ENCODE data around the gene SGCB. TPM values are rescaled to one million over a fixed set of nuclear protein-coding genes. Genes with fewer than 3 reads are reported as not detected.

SGCB gene
- total RNA-seq, 1 donor from 2014 or later = 30.1 TPM

DNA sequence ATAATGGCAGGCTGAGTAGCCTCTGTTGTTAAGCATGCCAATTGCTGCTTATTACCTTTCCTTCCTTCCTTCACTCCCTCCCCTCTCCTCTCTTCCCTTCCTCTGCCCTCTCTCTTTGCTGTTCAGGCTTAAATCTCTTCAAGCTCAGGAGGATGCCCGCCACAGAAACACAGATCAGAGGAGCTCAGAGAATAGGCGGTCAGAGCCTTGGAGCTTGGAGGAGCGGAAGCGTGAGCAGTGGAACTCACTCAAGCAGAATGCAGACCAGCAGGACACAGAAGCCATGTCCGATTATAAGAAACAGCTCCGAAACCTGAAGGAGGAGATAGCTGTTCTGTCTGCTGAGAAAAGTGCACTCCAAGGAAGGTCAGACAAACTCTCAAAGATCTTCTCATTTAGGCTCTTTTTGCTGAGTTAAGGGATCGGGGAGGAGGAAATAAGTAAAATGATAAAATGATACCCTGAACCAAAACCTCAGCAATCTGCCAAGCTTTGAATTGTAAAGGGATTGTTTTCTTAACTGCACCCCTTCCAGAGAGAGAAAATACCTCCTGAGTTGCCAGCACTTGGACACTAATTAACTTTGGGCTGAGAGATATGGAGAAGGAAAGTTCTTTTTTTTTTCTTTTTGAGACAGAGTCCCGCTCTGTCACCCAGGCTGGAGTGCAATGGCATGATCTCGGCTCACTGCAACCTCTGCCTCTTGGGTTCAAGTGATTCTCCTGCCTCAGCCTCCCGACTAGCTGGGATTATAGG is 33.9 kb upstream of the SGCB start:
- no peak overlapping the region for H3K4me3 Mint-ChIP-seq (ENCODE audit: low read depth)
- TF ChIP-seq, protein P1, sequence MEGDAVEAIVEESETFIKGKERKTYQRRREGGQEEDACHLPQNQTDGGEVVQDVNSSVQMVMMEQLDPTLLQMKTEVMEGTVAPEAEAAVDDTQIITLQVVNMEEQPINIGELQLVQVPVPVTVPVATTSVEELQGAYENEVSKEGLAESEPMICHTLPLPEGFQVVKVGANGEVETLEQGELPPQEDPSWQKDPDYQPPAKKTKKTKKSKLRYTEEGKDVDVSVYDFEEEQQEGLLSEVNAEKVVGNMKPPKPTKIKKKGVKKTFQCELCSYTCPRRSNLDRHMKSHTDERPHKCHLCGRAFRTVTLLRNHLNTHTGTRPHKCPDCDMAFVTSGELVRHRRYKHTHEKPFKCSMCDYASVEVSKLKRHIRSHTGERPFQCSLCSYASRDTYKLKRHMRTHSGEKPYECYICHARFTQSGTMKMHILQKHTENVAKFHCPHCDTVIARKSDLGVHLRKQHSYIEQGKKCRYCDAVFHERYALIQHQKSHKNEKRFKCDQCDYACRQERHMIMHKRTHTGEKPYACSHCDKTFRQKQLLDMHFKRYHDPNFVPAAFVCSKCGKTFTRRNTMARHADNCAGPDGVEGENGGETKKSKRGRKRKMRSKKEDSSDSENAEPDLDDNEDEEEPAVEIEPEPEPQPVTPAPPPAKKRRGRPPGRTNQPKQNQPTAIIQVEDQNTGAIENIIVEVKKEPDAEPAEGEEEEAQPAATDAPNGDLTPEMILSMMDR (IDR thresholded peaks at IDR 0.05; ENCODE audit: unreplicated experiment) = no peak

DNA sequence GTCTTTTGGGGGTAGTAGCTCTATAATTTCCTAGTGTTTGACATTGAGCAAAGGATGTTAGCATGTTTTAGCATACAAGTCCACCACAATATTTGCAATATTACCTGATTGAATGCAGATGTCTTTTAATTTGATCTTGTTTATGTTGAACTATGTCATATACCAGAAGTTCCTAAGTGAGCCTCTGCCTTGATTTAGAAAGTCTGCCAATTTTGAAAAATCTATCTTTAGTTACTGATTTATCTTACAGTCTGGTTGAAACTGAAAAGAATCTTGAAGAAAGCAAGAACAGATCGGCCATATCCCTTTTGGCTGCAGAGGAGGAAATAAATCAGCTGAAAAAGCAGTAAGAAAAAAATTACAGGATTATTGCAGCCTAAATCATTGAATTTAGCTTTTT is 31.5 kb upstream of the SGCB start:
- Mint-ChIP-seq H3K4me1 (ENCODE audit: low read depth) (peaks cover 8% of the 10 kb centered on the region), H3K27me3 (peaks cover 5% of the 10 kb centered on the region), H3K9me3 (ENCODE audit: low read depth) (no peaks in the 10 kb centered on the region), H3K27ac (no peak overlapping the region), H3K36me3 (ENCODE audit: insufficient read depth) (no peaks in the 10 kb centered on the region), H3K4me3 (ENCODE audit: low read depth) (no peak overlapping the region)
- TF ChIP-seq, protein P1 (IDR thresholded peaks at IDR 0.05; ENCODE audit: unreplicated experiment) = no peak
- DNase-seq (ENCODE audit: low spot score, unreplicated experiment) = no peak

More for the DNA sequence above, 33.9 kb upstream of the SGCB start:
- DNase-seq (ENCODE audit: low spot score, unreplicated experiment) = no peak
- H3K9me3 Mint-ChIP-seq (ENCODE audit: low read depth) = no peaks in the 10 kb centered on the region
- peaks cover 27% of the 10 kb centered on the region for H3K27me3 Mint-ChIP-seq
- no peak overlapping the region for H3K27ac Mint-ChIP-seq
- no peaks in the 10 kb centered on the region for H3K36me3 Mint-ChIP-seq (ENCODE audit: insufficient read depth)
- H3K4me1 Mint-ChIP-seq (ENCODE audit: low read depth) = peaks cover 10% of the 10 kb centered on the region

DNA sequence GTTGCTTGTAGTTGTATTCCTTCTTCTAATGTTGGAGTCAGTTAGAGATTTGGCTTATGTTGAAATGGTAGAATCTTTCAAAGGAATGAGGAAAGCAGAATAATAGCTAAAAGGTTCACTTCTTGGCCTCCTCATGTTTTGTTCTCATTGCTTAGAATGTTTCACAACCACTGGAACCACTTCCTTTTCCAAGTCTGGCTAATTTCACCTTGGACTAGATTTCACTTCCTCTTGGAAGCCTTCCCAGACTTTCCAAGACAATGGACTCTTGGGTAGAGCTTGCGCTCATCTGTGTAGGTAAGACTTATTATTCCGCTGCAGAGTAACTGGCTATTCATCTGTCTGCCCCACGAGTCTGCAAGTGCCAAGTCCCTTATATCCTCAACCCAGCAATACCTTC is 21.3 kb upstream of the SGCB start:
- TF ChIP-seq, protein P1 (IDR thresholded peaks at IDR 0.05; ENCODE audit: unreplicated experiment) = no peak
- Mint-ChIP-seq H3K27ac (no peak overlapping the region), H3K36me3 (ENCODE audit: insufficient read depth) (no peaks in the 10 kb centered on the region), H3K27me3 (peaks cover 2% of the 10 kb centered on the region), H3K4me3 (ENCODE audit: low read depth) (no peak overlapping the region), H3K4me1 (ENCODE audit: low read depth) (no peaks in the 10 kb centered on the region), H3K9me3 (ENCODE audit: low read depth) (no peaks in the 10 kb centered on the region)
- DNase-seq (ENCODE audit: low spot score, unreplicated experiment) = no peak

GRCh38 chr4:52058275-52058674 is 20.2 kb upstream of the SGCB start:
- H3K27ac Mint-ChIP-seq = no peak overlapping the region
- no peak for DNase-seq (ENCODE audit: low spot score, unreplicated experiment)
- H3K4me3 Mint-ChIP-seq (ENCODE audit: low read depth) = no peak overlapping the region
- no peaks in the 10 kb centered on the region for H3K4me1 Mint-ChIP-seq (ENCODE audit: low read depth)
- H3K36me3 Mint-ChIP-seq (ENCODE audit: insufficient read depth) = no peaks in the 10 kb centered on the region
- TF ChIP-seq, protein P1 (IDR thresholded peaks at IDR 0.05; ENCODE audit: unreplicated experiment) = no peak
- no peaks in the 10 kb centered on the region for H3K9me3 Mint-ChIP-seq (ENCODE audit: low read depth)
- peaks cover 9% of the 10 kb centered on the region for H3K27me3 Mint-ChIP-seq

DNA sequence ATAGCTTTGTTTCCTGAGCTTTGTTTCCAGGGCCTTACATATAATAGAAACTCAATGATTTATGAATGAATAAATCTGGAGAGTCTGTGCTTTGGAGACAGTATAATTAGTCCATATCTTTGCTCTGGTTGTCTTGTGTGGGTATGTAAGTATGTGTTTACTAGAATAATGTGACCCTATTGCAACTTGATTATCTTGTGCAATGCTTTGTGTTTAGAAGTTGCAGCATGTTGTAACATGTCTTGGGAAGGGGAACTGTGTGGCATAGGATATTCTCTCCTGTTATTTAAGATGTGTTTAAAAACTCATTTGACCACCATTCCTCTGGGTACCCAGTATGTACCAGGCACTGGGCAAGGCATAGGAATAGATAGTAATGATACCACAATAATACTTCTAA is 19.1 kb upstream of the SGCB start:
- no peak for DNase-seq (ENCODE audit: low spot score, unreplicated experiment)
- Mint-ChIP-seq H3K9me3 (ENCODE audit: low read depth) (no peaks in the 10 kb centered on the region), H3K27ac (no peak overlapping the region), H3K27me3 (peaks cover 20% of the 10 kb centered on the region), H3K4me1 (ENCODE audit: low read depth) (peaks cover 2% of the 10 kb centered on the region), H3K36me3 (ENCODE audit: insufficient read depth) (no peaks in the 10 kb centered on the region), H3K4me3 (ENCODE audit: low read depth) (no peak overlapping the region)
- TF ChIP-seq, protein P1 (IDR thresholded peaks at IDR 0.05; ENCODE audit: unreplicated experiment) = no peak
